ENCODE measurements around the gene CAMSAP2.
"Not testable (repeated sequence)": the region's sequence is repeated elsewhere in the genome, so short reads cannot be mapped to it uniquely, and the experiment has no call there.

CAMSAP2 gene

GRCh38 chr1:200784576-200784975 lies 45.9 kb downstream of the CAMSAP2 start:
- TF ChIP-seq CTCF (IDR thresholded peaks at IDR 0.05; ENCODE audit: poor library complexity, severe bottlenecking): no peak
- DNase-seq (ENCODE audit: low spot score): no peak
- no peak for ATAC-seq (ENCODE audit: low read depth)
- H3K36me3 ChIP-seq (ENCODE audit: low read depth): peaks cover 69% of the 10 kb centered on the region
- no peak overlapping the region for H3K27ac ChIP-seq (ENCODE audit: poor library complexity, severe bottlenecking)
- no peaks in the 10 kb centered on the region for H3K9me3 ChIP-seq (ENCODE audit: severe bottlenecking)
- H3K4me1 ChIP-seq (ENCODE audit: insufficient read depth, poor library complexity, severe bottlenecking): peaks cover 10% of the 10 kb centered on the region
- no peaks in the 10 kb centered on the region for H3K27me3 ChIP-seq (ENCODE audit: insufficient read depth, poor library complexity, severe bottlenecking)
- no peak overlapping the region for H3K4me3 ChIP-seq (ENCODE audit: severe bottlenecking)

DNA sequence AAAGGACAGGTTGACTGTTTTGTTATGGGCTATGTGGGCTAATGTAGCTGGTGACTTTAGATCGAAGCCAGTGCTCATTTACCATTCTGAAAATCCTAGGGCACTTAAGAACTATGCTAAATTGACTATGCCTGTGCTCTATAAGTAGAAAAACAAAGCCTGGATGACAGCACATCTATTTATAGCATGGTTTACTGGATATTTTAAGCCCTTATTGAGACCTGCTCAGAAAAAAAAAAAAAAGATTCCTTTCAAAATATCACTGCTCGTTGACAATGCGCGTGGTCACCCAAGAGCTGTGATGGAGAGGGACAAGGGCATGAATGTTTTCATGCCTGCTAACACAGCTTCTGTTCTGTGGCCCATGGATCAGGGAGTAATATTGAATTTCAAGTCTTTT lies 48.1 kb downstream of the CAMSAP2 start:
- Histone ChIP-seq H3K9me3 (ENCODE audit: severe bottlenecking) (no peaks in the 10 kb centered on the region), H3K27me3 (ENCODE audit: insufficient read depth, poor library complexity, severe bottlenecking) (no peaks in the 10 kb centered on the region), H3K4me3 (ENCODE audit: severe bottlenecking) (no peak overlapping the region), H3K36me3 (ENCODE audit: low read depth) (peaks cover 49% of the 10 kb centered on the region), H3K27ac (ENCODE audit: poor library complexity, severe bottlenecking) (no peak overlapping the region), H3K4me1 (ENCODE audit: insufficient read depth, poor library complexity, severe bottlenecking) (no peaks in the 10 kb centered on the region)
- no peak for TF ChIP-seq CTCF (IDR thresholded peaks at IDR 0.05; ENCODE audit: poor library complexity, severe bottlenecking)
- DNase-seq (ENCODE audit: low spot score): no peak
- ATAC-seq (ENCODE audit: low read depth): no peak

- peaks cover 45% of the 10 kb centered on the region for H3K36me3 ChIP-seq (ENCODE audit: low read depth)
- ATAC-seq (ENCODE audit: low read depth): no peak
- no peaks in the 10 kb centered on the region for H3K4me1 ChIP-seq (ENCODE audit: insufficient read depth, poor library complexity, severe bottlenecking)
- TF ChIP-seq CTCF (IDR thresholded peaks at IDR 0.05; ENCODE audit: poor library complexity, severe bottlenecking): no peak
- no peaks in the 10 kb centered on the region for H3K27me3 ChIP-seq (ENCODE audit: insufficient read depth, poor library complexity, severe bottlenecking)
- no peak overlapping the region for H3K4me3 ChIP-seq (ENCODE audit: severe bottlenecking)
- H3K9me3 ChIP-seq (ENCODE audit: severe bottlenecking): no peaks in the 10 kb centered on the region
- no peak for DNase-seq (ENCODE audit: low spot score)
- H3K27ac ChIP-seq (ENCODE audit: poor library complexity, severe bottlenecking): no peak overlapping the region
These were observed 49.2 kb downstream of the CAMSAP2 start for GRCh38 chr1:200787896-200788387.

DNA sequence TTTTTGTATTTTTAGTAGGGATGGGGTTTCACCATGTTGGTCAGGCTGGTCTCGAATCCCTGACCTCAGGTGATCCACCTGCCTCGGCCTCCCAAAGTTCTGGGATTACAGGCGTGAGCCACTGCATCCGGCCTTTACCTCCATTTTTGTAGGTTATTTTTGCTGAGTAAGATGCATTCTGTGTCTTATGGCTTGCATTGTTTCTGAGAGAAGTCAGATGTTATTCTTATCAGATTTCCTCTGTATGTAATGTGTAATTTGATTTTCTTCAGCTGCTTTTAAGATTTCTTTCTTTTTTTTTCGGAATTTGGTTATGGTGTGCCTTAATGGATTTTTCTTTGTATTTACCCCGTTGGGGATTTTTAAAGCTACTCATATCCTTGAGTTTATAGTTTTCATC lies 52.3 kb downstream of the CAMSAP2 start:
- DNase-seq (ENCODE audit: low spot score); H3K4me1 ChIP-seq (ENCODE audit: insufficient read depth, poor library complexity, severe bottlenecking); H3K4me3 ChIP-seq (ENCODE audit: severe bottlenecking); ATAC-seq (ENCODE audit: low read depth); H3K27me3 ChIP-seq (ENCODE audit: insufficient read depth, poor library complexity, severe bottlenecking); H3K9me3 ChIP-seq (ENCODE audit: severe bottlenecking); H3K27ac ChIP-seq (ENCODE audit: poor library complexity, severe bottlenecking): not testable (repeated sequence)
- peaks cover 47% of the 10 kb centered on the region for H3K36me3 ChIP-seq (ENCODE audit: low read depth)

DNA sequence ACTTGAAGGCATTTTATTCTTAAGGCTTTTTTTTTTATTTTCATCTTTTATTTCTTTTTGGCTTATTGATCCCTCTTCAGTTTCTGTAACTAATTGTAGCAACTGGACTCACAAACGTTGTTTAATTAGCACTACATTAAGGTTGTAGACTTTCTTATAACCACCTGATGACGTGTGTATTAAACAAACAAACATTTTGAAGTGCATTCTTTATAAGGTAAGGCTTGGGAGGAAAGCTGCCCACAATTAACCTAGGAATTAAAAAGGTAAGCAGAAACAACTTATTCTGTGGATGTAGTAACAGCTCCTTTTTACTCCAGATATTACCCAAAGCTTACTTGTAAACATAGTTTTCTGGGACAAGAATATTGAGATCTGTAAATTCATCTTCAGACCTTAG lies 55.0 kb downstream of the CAMSAP2 start:
- DNase-seq (ENCODE audit: low spot score): no peak
- no peak for TF ChIP-seq CTCF (IDR thresholded peaks at IDR 0.05; ENCODE audit: poor library complexity, severe bottlenecking)
- peaks cover 4% of the 10 kb centered on the region for H3K9me3 ChIP-seq (ENCODE audit: severe bottlenecking)
- no peaks in the 10 kb centered on the region for H3K27me3 ChIP-seq (ENCODE audit: insufficient read depth, poor library complexity, severe bottlenecking)
- no peak overlapping the region for H3K4me3 ChIP-seq (ENCODE audit: severe bottlenecking)
- H3K4me1 ChIP-seq (ENCODE audit: insufficient read depth, poor library complexity, severe bottlenecking): peaks cover 3% of the 10 kb centered on the region
- no peak overlapping the region for H3K27ac ChIP-seq (ENCODE audit: poor library complexity, severe bottlenecking)
- peaks cover 24% of the 10 kb centered on the region for H3K36me3 ChIP-seq (ENCODE audit: low read depth)
- no peak for ATAC-seq (ENCODE audit: low read depth)

Measured in RWPE2 (cell line).